A549 (cell line): ENCODE results near the gene RABAC1.

Source experiments
- CHD4 ChIP-seq: fragments of 200-600 bp; sonication (generic); IDR thresholded peaks from 2 replicates; pipeline ENCODE4 v1.6.1; 2016; ENCODE audit warnings: antibody characterized with exemption, mild to moderate bottlenecking, borderline replicate concordance
- CTCF ChIP-seq: fragments of >200 bp; sonication (Bioruptor Twin); formaldehyde crosslinking; IDR thresholded peaks from 3 replicates; pipeline ENCODE4 v1.5.1; 2016
- HEYL ChIP-seq: fragments of 250-450 bp; sonication (Bioruptor Pico); IDR thresholded peaks from 2 replicates; pipeline ENCODE4 v1.8.0; 2021; ENCODE audit warnings: mild to moderate bottlenecking, moderate library complexity
- JUN ChIP-seq, 2 experiments: fragments of >200 bp; sonication (Bioruptor Twin); formaldehyde crosslinking; IDR thresholded peaks; 2 replicates in 1 of 2; 3 replicates in 1 of 2; pipeline ENCODE4 v1.6.1; 2016 to 2017
- MAZ ChIP-seq: fragments of 150-350 bp; IDR thresholded peaks from 2 replicates; pipeline ENCODE4 v1.6.1; 2014; ENCODE audit warnings: antibody characterized with exemption, low read depth, low read length, borderline replicate concordance
- REST ChIP-seq: fragments of 200-600 bp; sonication (generic); IDR thresholded peaks from 2 replicates; pipeline ENCODE4 v1.6.1; 2016; ENCODE audit warnings: antibody characterized with exemption, mild to moderate bottlenecking, moderate library complexity
- RFX5 ChIP-seq: fragments of 450-650 bp; IDR thresholded peaks from 2 replicates; pipeline ENCODE4 v1.7.1; 2014; ENCODE audit warnings: antibody characterized with exemption, mild to moderate bottlenecking, moderate library complexity

- TF ChIP-seq CTCF (no peak), JUN (IDR thresholded peaks at IDR 0.05) (no peak), CHD4 (no peak), HEYL (CRISPR knock-in tag) (no peak), MAZ (no peak), RFX5 (no peak), REST (no peak)
Observed at GRCh38 chr19:41956621-41957020, 2.5 kb downstream of the RABAC1 start.
